ENCODE measurements around the gene NDUFV1. TPM values are rescaled to one million over a fixed set of nuclear protein-coding genes. Genes with fewer than 3 reads are reported as not detected.

NDUFV1 gene
- total and polyA plus RNA-seq, 2 donors (not counting 1 experiment from before 2014, with no cell fraction given): 238 to 315 TPM

GRCh38 chr11:67652965-67653845 lies 46.5 kb downstream of the NDUFV1 start:
- no peak for ATAC-seq (ENCODE audit: low read depth)
- Histone ChIP-seq H3K27ac (ENCODE audit: low read length in 2 of 2) (no peak overlapping the region), H3K9me3 (ENCODE audit: control extremely low read depth in 1 of 3, control insufficient read depth in 2 of 3, insufficient read depth in 1 of 3, low read length in 2 of 3) (peaks cover 0 to 46% (median 15%) of the 10 kb centered on the region in 3 donors), H3K4me2 (replicated peaks; ENCODE audit: low read depth, low read length, poor library complexity, severe bottlenecking) (no peak overlapping the region), H4K20me1 (ENCODE audit: control insufficient read depth, insufficient read depth, low read length, poor library complexity, severe bottlenecking) (no peaks in the 10 kb centered on the region), H3K27me3 (replicated peaks in 1 of 4; ENCODE audit: control extremely low read depth in 1 of 4, control insufficient read depth in 3 of 4, insufficient read depth in 4 of 4, low read length in 3 of 4) (no peaks in the 10 kb centered on the region), H3K79me2 (ENCODE audit: control insufficient read depth, insufficient read depth, low read length) (no peaks in the 10 kb centered on the region), H3K36me3 (replicated peaks in 1 of 2; ENCODE audit: control extremely low read depth in 1 of 2, control insufficient read depth in 1 of 2, extremely low read depth in 1 of 2, insufficient read depth in 2 of 2, low read length in 1 of 2) (no peaks in the 10 kb centered on the region), H3K4me1 (ENCODE audit: control insufficient read depth in 2 of 2, insufficient read depth in 2 of 2, low read length in 2 of 2) (peaks cover 25 to 30% of the 10 kb centered on the region in 2 donors), H2AFZ (ENCODE audit: insufficient read depth, low read depth, low read length, poor library complexity, severe bottlenecking) (no peak overlapping the region), H3K9ac (ENCODE audit: low read length) (no peak overlapping the region), H3K4me3 (ENCODE audit: control extremely low read depth in 1 of 5, extremely low read depth in 1 of 5, insufficient read depth in 1 of 5, low read depth in 2 of 5, low read length in 4 of 5) (no peak overlapping the region)
- intact Hi-C loops (cut with micrococcal nuclease): no loop called here
- no peak for DNase-seq
- peaks cover 31% of the 10 kb centered on the region for H3K4me1 Mint-ChIP-seq
- H3K27me3 Mint-ChIP-seq: no peaks in the 10 kb centered on the region
- no peak for TF ChIP-seq CTCF (IDR thresholded peaks at IDR 0.05)
- no peak for TF ChIP-seq EZH2 (IDR thresholded peaks at IDR 0.05; ENCODE audit: borderline replicate concordance, insufficient read depth, low read depth, low read length, poor library complexity, severe bottlenecking)
- H3K9me3 Mint-ChIP-seq (ENCODE audit: insufficient read depth): no peaks in the 10 kb centered on the region
- POLR2A ChIA-PET: no interaction called here
- 100% methylated on average over 1 of the region's 15 CpGs for WGBS (ENCODE audit: insufficient coverage)
- H3K27ac Mint-ChIP-seq: no peak overlapping the region
- CTCF ChIA-PET: interaction anchor here (1.5 to 9.2 kb wide), 2 partner anchors 6 to 80 kb away, joined by 6 to 149 read pairs; no protein-coding TSS in a partner anchor
- H3K4me3 Mint-ChIP-seq: no peak overlapping the region

GRCh38 chr11:67654225-67654624 lies 47.5 kb downstream of the NDUFV1 start:
- H3K79me2 ChIP-seq (ENCODE audit: control insufficient read depth, insufficient read depth, low read length): no peaks in the 10 kb centered on the region
- ATAC-seq (ENCODE audit: low read depth) (no peak), DNase-seq (no peak)
- POLR2A ChIA-PET: no interaction called here
- Mint-ChIP-seq H3K27ac (no peak overlapping the region), H3K4me3 (no peak overlapping the region), H3K4me1 (peaks cover 27% of the 10 kb centered on the region), H3K9me3 (ENCODE audit: insufficient read depth) (no peaks in the 10 kb centered on the region), H3K27me3 (no peaks in the 10 kb centered on the region)
- peaks cover 0 to 39% (median 15%) of the 10 kb centered on the region in 3 donors for H3K9me3 ChIP-seq (ENCODE audit: control extremely low read depth in 1 of 3, control insufficient read depth in 2 of 3, insufficient read depth in 1 of 3, low read length in 2 of 3)
- no peaks in the 10 kb centered on the region for H3K27me3 ChIP-seq (replicated peaks in 1 of 4; ENCODE audit: control extremely low read depth in 1 of 4, control insufficient read depth in 3 of 4, insufficient read depth in 4 of 4, low read length in 3 of 4)
- no peak overlapping the region for H3K4me2 ChIP-seq (replicated peaks; ENCODE audit: low read depth, low read length, poor library complexity, severe bottlenecking)
- intact Hi-C loops (cut with micrococcal nuclease): no loop called here
- no peak for TF ChIP-seq CTCF (IDR thresholded peaks at IDR 0.05)
- no peak overlapping the region for H3K4me3 ChIP-seq (ENCODE audit: control extremely low read depth in 1 of 5, extremely low read depth in 1 of 5, insufficient read depth in 1 of 5, low read depth in 2 of 5, low read length in 4 of 5)
- no peak overlapping the region for H3K9ac ChIP-seq (ENCODE audit: low read length)
- 60% methylated on average over 4 of the region's 9 CpGs for WGBS (ENCODE audit: insufficient coverage)
- no peak overlapping the region for H3K27ac ChIP-seq (ENCODE audit: low read length in 2 of 2)
- no peak overlapping the region for H2AFZ ChIP-seq (ENCODE audit: insufficient read depth, low read depth, low read length, poor library complexity, severe bottlenecking)
- CTCF ChIA-PET: interaction anchor here (1.2 to 1.5 kb wide), 2 partner anchors 24 to 81 kb away, joined by 6 to 8 read pairs; partner anchors contain the start of gene NUDT8
- peaks cover 22 to 28% of the 10 kb centered on the region in 2 donors for H3K4me1 ChIP-seq (ENCODE audit: control insufficient read depth in 2 of 2, insufficient read depth in 2 of 2, low read length in 2 of 2)
- H3K36me3 ChIP-seq (replicated peaks in 1 of 2; ENCODE audit: control extremely low read depth in 1 of 2, control insufficient read depth in 1 of 2, extremely low read depth in 1 of 2, insufficient read depth in 2 of 2, low read length in 1 of 2): no peaks in the 10 kb centered on the region
- H4K20me1 ChIP-seq (ENCODE audit: control insufficient read depth, insufficient read depth, low read length, poor library complexity, severe bottlenecking): no peaks in the 10 kb centered on the region
